Nephron (organoid): ENCODE data around the gene HIP1.
A peak's percentile ranks its signal among the peaks of the same experiment; 100 is the strongest.
"Not testable (repeated sequence)": the region's sequence is repeated elsewhere in the genome, so short reads cannot be mapped to it uniquely, and the experiment has no call there.

Source experiments
- H3K27ac Mint-ChIP-seq, 3 experiments: 2 replicates each; pipeline ENCODE4 v1.8.0; 2020; ENCODE audit warnings: mixed read lengths in 3 of 3, mild to moderate bottlenecking in 2 of 3, moderate library complexity in 1 of 3
- H3K27me3 Mint-ChIP-seq: 2 replicates; pipeline ENCODE4 v1.8.0; 2021; ENCODE audit warnings: low read depth, mild to moderate bottlenecking, moderate library complexity, mixed read lengths
- H3K36me3 Mint-ChIP-seq: 2 replicates; pipeline ENCODE4 v1.8.0; 2020; ENCODE audit warnings: low read depth, mixed read lengths
- H3K4me1 Mint-ChIP-seq: 2 replicates; pipeline ENCODE4 v1.8.0; 2020; ENCODE audit warnings: mixed read lengths
- H3K4me3 Mint-ChIP-seq, 3 experiments: 2 replicates each; pipeline ENCODE4 v1.8.0; 2020; ENCODE audit warnings: mild to moderate bottlenecking in 3 of 3, mixed read lengths in 3 of 3, moderate library complexity in 2 of 3
- H3K9me3 Mint-ChIP-seq: 2 replicates; pipeline ENCODE4 v1.8.0; 2020; ENCODE audit warnings: mixed read lengths
- TF ChIP-seq, protein P1 (sequence below), 3 experiments: fragments of 200-600 bp; sonication (generic); IDR thresholded peaks; one replicate each; pipeline ENCODE4 v1.5.0; 2021; ENCODE audit warnings: antibody characterized with exemption in 3 of 3; ENCODE audit not compliant: unreplicated experiment in 3 of 3

The HIP1 gene

DNA sequence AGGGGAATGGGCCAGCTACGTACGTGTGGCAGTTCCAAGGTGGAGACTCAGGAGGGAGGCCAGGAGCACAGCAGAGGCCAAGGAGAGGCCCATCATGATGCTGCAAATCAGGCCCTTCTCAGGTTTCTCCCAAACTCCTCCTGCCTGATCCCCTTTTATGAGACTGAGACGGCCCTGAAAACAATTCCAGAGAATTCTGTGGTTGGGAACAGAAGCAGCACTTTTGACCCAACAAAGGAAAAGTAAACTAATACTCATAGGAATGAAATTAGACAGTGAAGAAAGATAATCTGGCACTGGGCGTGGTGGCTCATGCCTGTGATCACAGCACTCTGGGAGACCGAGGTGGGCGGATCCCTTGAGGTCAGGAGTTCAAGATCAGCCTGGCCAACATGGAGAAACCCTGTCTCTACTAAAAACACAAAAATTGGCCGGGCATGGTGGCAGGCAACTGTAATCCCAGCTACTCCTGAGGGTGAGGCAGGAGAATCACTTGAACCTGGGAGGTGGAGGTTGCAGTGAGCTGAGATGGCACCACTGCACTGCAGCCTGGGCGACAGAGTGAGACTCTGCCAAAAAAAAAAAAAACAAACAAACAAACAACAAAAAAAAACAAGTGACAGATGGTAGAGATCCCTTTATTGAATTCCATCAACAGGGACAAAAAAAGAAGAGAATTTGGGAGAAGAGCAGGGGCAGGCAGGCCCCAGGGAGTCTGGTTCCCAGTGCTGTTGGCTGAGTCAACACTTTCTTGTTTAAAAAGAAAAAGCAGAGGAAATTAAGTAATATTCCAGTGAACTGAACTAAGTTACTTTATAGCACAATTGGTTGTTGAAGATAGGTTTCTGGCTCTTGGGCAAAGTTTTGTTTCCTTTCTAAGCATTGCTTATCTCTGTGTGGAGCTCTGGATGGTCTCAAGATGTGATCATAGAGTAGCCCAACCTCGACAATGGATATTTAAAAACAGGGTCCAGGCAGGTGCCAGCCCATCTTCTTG lies 33.6 kb upstream of the HIP1 start, which contains the start of gene CCL26:
Gene CCL26, minus strand, starts transcription at position 131 of the 997 bp plus-strand sequence. Its CDS starts 35 bp downstream, at position 96.
- Mint-ChIP-seq H3K4me3 (no peak within 1 kb of the TSS), H3K27ac (peak within 1 kb of the TSS in 2 of 3 experiments; percentile 37 to 59), H3K36me3 (no peaks in the 10 kb centered on the region), H3K9me3 (no peaks in the 10 kb centered on the region), H3K4me1 (no peaks in the 10 kb centered on the region), H3K27me3 (no peaks in the 10 kb centered on the region)
- TF ChIP-seq, protein P1, sequence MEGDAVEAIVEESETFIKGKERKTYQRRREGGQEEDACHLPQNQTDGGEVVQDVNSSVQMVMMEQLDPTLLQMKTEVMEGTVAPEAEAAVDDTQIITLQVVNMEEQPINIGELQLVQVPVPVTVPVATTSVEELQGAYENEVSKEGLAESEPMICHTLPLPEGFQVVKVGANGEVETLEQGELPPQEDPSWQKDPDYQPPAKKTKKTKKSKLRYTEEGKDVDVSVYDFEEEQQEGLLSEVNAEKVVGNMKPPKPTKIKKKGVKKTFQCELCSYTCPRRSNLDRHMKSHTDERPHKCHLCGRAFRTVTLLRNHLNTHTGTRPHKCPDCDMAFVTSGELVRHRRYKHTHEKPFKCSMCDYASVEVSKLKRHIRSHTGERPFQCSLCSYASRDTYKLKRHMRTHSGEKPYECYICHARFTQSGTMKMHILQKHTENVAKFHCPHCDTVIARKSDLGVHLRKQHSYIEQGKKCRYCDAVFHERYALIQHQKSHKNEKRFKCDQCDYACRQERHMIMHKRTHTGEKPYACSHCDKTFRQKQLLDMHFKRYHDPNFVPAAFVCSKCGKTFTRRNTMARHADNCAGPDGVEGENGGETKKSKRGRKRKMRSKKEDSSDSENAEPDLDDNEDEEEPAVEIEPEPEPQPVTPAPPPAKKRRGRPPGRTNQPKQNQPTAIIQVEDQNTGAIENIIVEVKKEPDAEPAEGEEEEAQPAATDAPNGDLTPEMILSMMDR (IDR thresholded peaks at IDR 0.05; ENCODE audit: unreplicated experiment in 3 of 3): no peak

- Mint-ChIP-seq H3K4me1 (no peaks in the 10 kb centered on the region), H3K27me3 (no peaks in the 10 kb centered on the region), H3K9me3 (no peaks in the 10 kb centered on the region), H3K27ac (no peak overlapping the region), H3K36me3 (no peaks in the 10 kb centered on the region), H3K4me3 (no peak overlapping the region)
- TF ChIP-seq, protein P1 (IDR thresholded peaks at IDR 0.05; ENCODE audit: unreplicated experiment in 3 of 3): no peak
Observed at GRCh38 chr7:75771224-75771623, 32.5 kb upstream of the HIP1 start.

- no peaks in the 10 kb centered on the region for H3K27me3 Mint-ChIP-seq
- H3K27ac Mint-ChIP-seq: no peak overlapping the region
- peaks cover 2% of the 10 kb centered on the region for H3K9me3 Mint-ChIP-seq
- TF ChIP-seq, protein P1 (IDR thresholded peaks at IDR 0.05; ENCODE audit: unreplicated experiment in 3 of 3): peak; percentile 73 to 89 (median 81)
- no peak overlapping the region for H3K4me3 Mint-ChIP-seq
- no peaks in the 10 kb centered on the region for H3K36me3 Mint-ChIP-seq
- peaks cover 5% of the 10 kb centered on the region for H3K4me1 Mint-ChIP-seq
Observed at GRCh38 chr7:75762350-75762917, 23.7 kb upstream of the HIP1 start.

DNA sequence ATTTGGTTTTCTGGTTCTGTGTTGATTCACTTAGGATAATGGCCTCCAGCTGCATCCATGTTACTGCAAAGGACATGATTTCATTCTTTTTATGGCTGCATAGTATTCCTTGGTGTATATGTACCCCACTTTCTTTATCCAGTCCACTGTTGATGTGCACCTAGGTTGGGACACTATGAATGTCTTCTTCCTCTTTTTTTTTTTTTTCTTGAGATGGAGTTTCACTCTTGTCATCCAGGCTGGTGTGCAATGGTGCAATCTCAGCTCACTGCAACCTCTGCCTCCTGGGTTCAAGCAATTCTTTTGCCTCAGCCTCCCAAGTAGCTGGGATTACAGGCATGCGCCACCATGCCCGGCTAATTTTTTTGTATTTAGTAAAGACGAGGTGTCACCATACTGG lies 23.1 kb upstream of the HIP1 start:
- H3K36me3 Mint-ChIP-seq, H3K4me3 Mint-ChIP-seq, H3K9me3 Mint-ChIP-seq, H3K27me3 Mint-ChIP-seq, H3K4me1 Mint-ChIP-seq, H3K27ac Mint-ChIP-seq: not testable (repeated sequence)

DNA sequence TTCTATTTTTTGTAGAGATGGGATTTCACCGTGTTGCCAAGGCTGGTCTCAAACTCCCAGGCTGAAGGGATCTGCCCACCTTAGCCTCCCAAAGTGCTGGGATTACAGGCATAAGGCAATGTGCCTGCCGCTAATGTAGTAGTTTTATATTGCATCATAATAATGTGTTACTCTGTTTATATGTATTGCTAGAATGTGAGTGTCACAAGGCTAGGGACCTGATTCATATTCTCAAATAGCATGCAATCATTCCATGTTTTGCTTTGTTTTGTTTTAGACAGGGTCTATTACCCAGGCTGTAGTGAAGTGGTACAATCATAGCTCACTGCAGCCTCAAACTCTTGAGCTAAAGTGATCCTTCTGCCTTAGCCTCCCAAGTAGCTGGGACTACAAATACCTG lies 19.8 kb upstream of the HIP1 start:
- no peak overlapping the region for H3K27ac Mint-ChIP-seq
- no peaks in the 10 kb centered on the region for H3K36me3 Mint-ChIP-seq
- H3K4me1 Mint-ChIP-seq: peaks cover 5% of the 10 kb centered on the region
- peaks cover 2% of the 10 kb centered on the region for H3K9me3 Mint-ChIP-seq
- TF ChIP-seq, protein P1 (IDR thresholded peaks at IDR 0.05; ENCODE audit: unreplicated experiment in 3 of 3): no peak
- no peak overlapping the region for H3K4me3 Mint-ChIP-seq
- peaks cover under 1% of the 10 kb centered on the region for H3K27me3 Mint-ChIP-seq

DNA sequence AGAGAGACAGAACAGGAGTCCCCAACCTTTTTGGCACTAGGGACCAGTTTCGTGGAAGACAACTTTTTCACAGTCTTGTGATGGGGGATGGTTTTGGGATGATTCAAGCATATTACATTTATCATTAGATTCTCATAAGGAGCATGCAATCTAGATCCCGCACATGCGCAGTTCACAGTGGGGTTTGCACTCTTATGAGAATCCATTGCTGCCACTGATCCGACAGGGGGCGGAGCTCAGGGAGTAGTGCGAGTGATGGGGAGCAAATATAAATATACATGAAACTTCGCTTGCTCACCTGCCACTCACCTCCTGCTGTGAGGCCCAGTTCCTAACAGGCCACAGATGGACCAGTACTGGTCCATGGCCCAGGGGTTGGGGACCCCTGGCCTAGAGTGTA lies 19.1 kb upstream of the HIP1 start:
- no peaks in the 10 kb centered on the region for H3K36me3 Mint-ChIP-seq
- H3K27me3 Mint-ChIP-seq: peaks cover 3% of the 10 kb centered on the region
- no peak overlapping the region for H3K27ac Mint-ChIP-seq
- TF ChIP-seq, protein P1 (IDR thresholded peaks at IDR 0.05; ENCODE audit: unreplicated experiment in 3 of 3): no peak
- H3K4me3 Mint-ChIP-seq: no peak overlapping the region
- H3K9me3 Mint-ChIP-seq: peaks cover 2% of the 10 kb centered on the region
- peaks cover 5% of the 10 kb centered on the region for H3K4me1 Mint-ChIP-seq
